WTC11 (cell line): ENCODE results near the gene HAPLN3. TPM values are rescaled to one million over a fixed set of nuclear protein-coding genes. Genes with fewer than 3 reads are reported as not detected.

Source experiments
- ATAC-seq: fragments of 200-7000 bp; cut with Tn5 transposase; 2 replicates; pipeline ENCODE4 v1.10.0; 2021; ENCODE audit warnings: mild to moderate bottlenecking, moderate library complexity
- CTCF ChIA-PET: fragments of 300-600 bp; sonication (Branson Sonifier 250); formaldehyde crosslinking; loops from one replicate; lab custom pipeline; 2021; ENCODE audit warnings: antibody characterized with exemption; lab: Charles Lee
- POLR2A ChIA-PET: fragments of 350-600 bp; sonication (Branson Sonifier 250); formaldehyde crosslinking; loops from one replicate; lab custom pipeline; 2021; ENCODE audit warnings: antibody characterized with exemption; lab: Charles Lee
- DNase-seq: peaks from one replicate; pipeline ENCODE4 v3.0.0; 2021; ENCODE audit warnings: low spot score
- H3K27ac Mint-ChIP-seq: 2 replicates; pipeline ENCODE4 v1.8.0; 2021; ENCODE audit warnings: mixed read lengths
- H3K27me3 Mint-ChIP-seq: 2 replicates; pipeline ENCODE4 v1.8.0; 2021; ENCODE audit warnings: low read depth, mild to moderate bottlenecking, moderate library complexity, mixed read lengths
- H3K36me3 Mint-ChIP-seq: 2 replicates; pipeline ENCODE4 v1.8.0; 2021; ENCODE audit warnings: mixed read lengths
- H3K4me1 Mint-ChIP-seq: 2 replicates; pipeline ENCODE4 v1.8.0; 2022; ENCODE audit warnings: mixed read lengths
- H3K4me3 Mint-ChIP-seq: 2 replicates; pipeline ENCODE4 v1.8.0; 2021; ENCODE audit warnings: mild to moderate bottlenecking, moderate library complexity, mixed read lengths
- H3K9me3 Mint-ChIP-seq: 2 replicates; pipeline ENCODE4 v1.8.0; 2021; ENCODE audit warnings: mixed read lengths
- CBFB ChIP-seq: sonication (generic); formaldehyde crosslinking; IDR thresholded peaks from 2 replicates; pipeline ENCODE4 v1.8.1; 2022; ENCODE audit warnings: mild to moderate bottlenecking, low read depth, missing genetic modification reagents
- CTCF ChIP-seq: fragments of 200-600 bp; IDR thresholded peaks from 2 replicates; pipeline ENCODE4 v1.8.0; 2022; ENCODE audit warnings: antibody characterized with exemption
- EMX1 ChIP-seq: fragments of 250-450 bp; sonication (Bioruptor Pico); IDR thresholded peaks from 2 replicates; pipeline ENCODE4 v1.8.0; 2021; ENCODE audit warnings: mild to moderate bottlenecking
- ETV6 ChIP-seq: sonication (generic); formaldehyde crosslinking; IDR thresholded peaks from 2 replicates; pipeline ENCODE4 v1.8.1; 2022; ENCODE audit warnings: mild to moderate bottlenecking, missing genetic modification reagents
- HMGXB4 ChIP-seq: sonication (generic); formaldehyde crosslinking; IDR thresholded peaks from 2 replicates; pipeline ENCODE4 v1.8.1; 2023; ENCODE audit warnings: mild to moderate bottlenecking, moderate library complexity, missing genetic modification reagents
- ZNF121 ChIP-seq: sonication (generic); formaldehyde crosslinking; IDR thresholded peaks from 2 replicates; pipeline ENCODE4 v1.8.0; 2023; ENCODE audit warnings: missing genetic modification reagents
- ZNF219 ChIP-seq: sonication (generic); formaldehyde crosslinking; IDR thresholded peaks from 2 replicates; pipeline ENCODE4 v1.8.0; 2023; ENCODE audit warnings: missing genetic modification reagents, mild to moderate bottlenecking, borderline replicate concordance
- ZNF317 ChIP-seq: sonication (generic); formaldehyde crosslinking; IDR thresholded peaks from 2 replicates; pipeline ENCODE4 v1.8.1; 2023; ENCODE audit warnings: low read depth, mild to moderate bottlenecking, moderate library complexity, missing genetic modification reagents, borderline replicate concordance
- ZNF512 ChIP-seq: sonication (generic); formaldehyde crosslinking; IDR thresholded peaks from 2 replicates; pipeline ENCODE4 v1.8.1; 2022; ENCODE audit warnings: missing genetic modification reagents, borderline replicate concordance
- ZSCAN18 ChIP-seq: fragments of 250-450 bp; sonication (Bioruptor Pico); IDR thresholded peaks from 2 replicates; pipeline ENCODE4 v2.1.2; 2022; ENCODE audit warnings: mild to moderate bottlenecking, moderate library complexity
- total RNA-seq: library from RNA; stranded (reverse); gene quantifications from 3 replicates; pipeline ENCODE4 v1.2.3, GENCODE V29; 2021

Gene HAPLN3
- total RNA-seq, 1 experiment from 2014 or later = 50.6 TPM

- no peak for DNase-seq
- ChIA-PET POLR2A (no interaction called here), CTCF (interaction anchor here (0.9 to 3.3 kb wide), 4 partner anchors 14 to 290 kb away, joined by 3 to 18 read pairs (median 3); no protein-coding TSS in a partner anchor)
- Mint-ChIP-seq H3K27ac (no peak overlapping the region), H3K4me3 (no peak overlapping the region), H3K27me3 (no peaks in the 10 kb centered on the region), H3K9me3 (0 out of 2 replicates have a peak, but pooled peaks cover 3% of the 10 kb centered on the region), H3K36me3 (peaks cover 29% of the 10 kb centered on the region), H3K4me1 (peaks cover 22% of the 10 kb centered on the region)
- ATAC-seq = no peak
- no peak for TF ChIP-seq EMX1 (CRISPR knock-in tag)
- TF ChIP-seq ZNF512 (CRISPR knock-in tag) = no peak
- TF ChIP-seq CBFB (CRISPR knock-in tag) = no peak
- TF ChIP-seq ETV6 = no peak
- TF ChIP-seq ZNF219 = no peak
Observed at GRCh38 chr15:88880944-88881740, 14.2 kb downstream of the HAPLN3 start.

GRCh38 chr15:88878720-88879184, 16.6 kb downstream of the HAPLN3 start:
- ATAC-seq (peak; percentile 92), DNase-seq (peak; percentile 86)
- CTCF ChIA-PET = interaction anchor here (0.6 to 3.3 kb wide), 43 partner anchors 9 to 408 kb away, joined by 3 to 22 read pairs (median 4); partner anchors contain the start of genes ABHD2, ACAN and HAPLN3
- Mint-ChIP-seq H3K36me3 (peaks cover 22% of the 10 kb centered on the region), H3K27ac (peak overlapping the region; percentile 85; the same call in 1 of the 2 replicates), H3K9me3 (0 out of 2 replicates have a peak, but pooled peaks cover 3% of the 10 kb centered on the region), H3K27me3 (no peaks in the 10 kb centered on the region), H3K4me3 (no peak overlapping the region), H3K4me1 (peaks cover 14% of the 10 kb centered on the region)
- POLR2A ChIA-PET = interaction anchor here (0.5 to 1.8 kb wide), 3 partner anchors 16 to 18 kb away, joined by 3 to 6 read pairs (median 5); partner anchors contain the start of gene HAPLN3
- TF ChIP-seq CBFB (CRISPR knock-in tag) (no peak), ZNF317 (CRISPR knock-in tag) (peak; percentile 46; the same call in 1 of the 2 replicates), CTCF (peak; percentile 60)

GRCh38 chr15:88877906-88878305, 17.4 kb downstream of the HAPLN3 start:
- ChIA-PET POLR2A (interaction anchor here (1.8 kb wide), 1 partner anchor 17 kb away, joined by 6 read pairs; the partner anchor contains the start of gene HAPLN3), CTCF (interaction anchor here (0.6 to 2.7 kb wide), 21 partner anchors 8 to 408 kb away, joined by 3 to 22 read pairs (median 5); partner anchors contain the start of genes ABHD2, ACAN and HAPLN3)
- Mint-ChIP-seq H3K27me3 (no peaks in the 10 kb centered on the region), H3K27ac (no peak overlapping the region), H3K4me1 (peaks cover 7% of the 10 kb centered on the region), H3K36me3 (peaks cover 15% of the 10 kb centered on the region), H3K4me3 (no peak overlapping the region), H3K9me3 (no peaks in the 10 kb centered on the region)
- TF ChIP-seq HMGXB4 = 0 out of 2 replicates have a peak, but pooled peaks have one; percentile 3
- TF ChIP-seq ZSCAN18 (CRISPR knock-in tag) = no peak
- no peak for TF ChIP-seq ZNF121 (CRISPR knock-in tag)
- no peak for TF ChIP-seq EMX1 (CRISPR knock-in tag)
- no peak for ATAC-seq
- no peak for DNase-seq
